ENCODE measurements around the gene CLCN3.
A peak's percentile ranks its signal among the peaks of the same experiment; 100 is the strongest.
"Not testable (repeated sequence)": the region's sequence is repeated elsewhere in the genome, so short reads cannot be mapped to it uniquely, and the experiment has no call there.

The CLCN3 gene

DNA sequence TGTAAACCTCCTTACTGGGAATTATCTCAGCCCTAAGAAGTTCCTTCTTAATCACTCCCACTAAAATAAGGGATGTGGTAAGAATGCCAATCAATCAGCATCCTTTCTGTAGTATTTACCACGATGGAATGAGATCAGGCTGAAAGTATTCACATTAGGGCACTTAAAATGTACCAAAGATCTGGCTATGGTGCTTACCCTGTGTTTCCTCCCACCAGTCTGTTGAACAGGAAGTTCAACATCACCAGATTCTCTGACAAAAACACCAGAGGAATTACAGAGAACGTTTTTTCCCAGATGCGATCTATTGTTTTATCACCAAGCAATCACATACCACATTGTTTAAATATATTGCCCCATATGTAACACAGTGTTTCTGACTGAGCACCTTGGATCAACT is 2.1 kb upstream of the CLCN3 start:
- peak; percentile 45 for DNase-seq (ENCODE audit: low read depth)

DNA sequence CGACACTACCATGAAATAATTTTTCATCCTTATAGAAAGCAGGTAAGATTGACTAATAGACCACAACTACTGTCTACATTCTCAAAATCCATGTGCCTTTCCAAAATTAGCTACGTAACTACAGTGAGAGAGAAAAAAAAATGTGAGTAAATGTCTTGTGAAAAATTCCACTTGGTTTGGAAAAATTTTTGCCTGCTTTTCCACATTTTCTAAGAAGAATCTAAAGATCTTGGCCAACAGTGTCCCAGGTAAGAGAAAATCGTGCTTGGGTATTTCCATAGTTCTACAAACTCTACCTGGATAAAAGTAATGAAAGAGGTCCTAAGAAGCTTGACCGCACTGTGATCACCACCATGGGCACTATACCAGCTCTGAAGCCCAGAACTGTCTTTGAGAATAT is 1.4 kb upstream of the CLCN3 start:
- DNase-seq (ENCODE audit: low read depth), result no peak

DNA sequence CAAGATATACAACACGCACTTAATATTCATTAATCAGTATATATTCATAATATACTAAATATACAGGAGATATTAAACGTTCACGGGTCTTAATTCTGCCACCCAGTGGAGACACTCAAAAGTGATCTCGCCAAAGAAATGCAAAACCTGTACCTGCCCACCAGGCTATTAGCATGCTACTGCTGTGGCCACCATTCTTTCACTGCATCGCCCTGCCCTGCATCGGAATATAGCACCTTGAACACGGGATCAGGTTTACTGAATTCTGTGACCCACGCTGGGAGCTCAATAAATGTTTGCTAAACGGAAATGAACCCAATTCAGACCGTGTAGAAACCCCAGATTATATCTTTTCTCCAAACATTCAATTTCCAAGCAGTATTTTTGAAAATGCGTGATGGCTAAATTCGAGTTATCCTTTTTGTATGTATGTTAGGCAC is 840 bp upstream of the CLCN3 start:
- DNase-seq (ENCODE audit: low read depth), result peak; percentile 72

DNA sequence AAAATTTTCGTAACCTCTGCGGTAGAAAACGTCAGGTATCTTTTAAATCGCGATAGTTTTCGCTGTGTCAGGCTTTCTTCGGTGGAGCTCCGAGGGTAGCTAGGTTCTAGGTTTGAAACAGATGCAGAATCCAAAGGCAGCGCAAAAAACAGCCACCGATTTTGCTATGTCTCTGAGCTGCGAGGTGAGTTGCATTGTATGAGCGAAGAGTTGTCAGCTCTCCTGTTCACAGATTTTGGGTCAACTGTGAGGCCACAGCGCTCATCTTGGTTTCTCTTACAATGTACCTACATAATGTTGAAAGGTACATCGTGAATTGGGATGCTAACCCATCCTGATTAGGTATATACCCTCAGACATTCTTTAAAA is 486 bp downstream of the CLCN3 start:
- DNase-seq (ENCODE audit: low read depth), result peak; percentile 27

DNA sequence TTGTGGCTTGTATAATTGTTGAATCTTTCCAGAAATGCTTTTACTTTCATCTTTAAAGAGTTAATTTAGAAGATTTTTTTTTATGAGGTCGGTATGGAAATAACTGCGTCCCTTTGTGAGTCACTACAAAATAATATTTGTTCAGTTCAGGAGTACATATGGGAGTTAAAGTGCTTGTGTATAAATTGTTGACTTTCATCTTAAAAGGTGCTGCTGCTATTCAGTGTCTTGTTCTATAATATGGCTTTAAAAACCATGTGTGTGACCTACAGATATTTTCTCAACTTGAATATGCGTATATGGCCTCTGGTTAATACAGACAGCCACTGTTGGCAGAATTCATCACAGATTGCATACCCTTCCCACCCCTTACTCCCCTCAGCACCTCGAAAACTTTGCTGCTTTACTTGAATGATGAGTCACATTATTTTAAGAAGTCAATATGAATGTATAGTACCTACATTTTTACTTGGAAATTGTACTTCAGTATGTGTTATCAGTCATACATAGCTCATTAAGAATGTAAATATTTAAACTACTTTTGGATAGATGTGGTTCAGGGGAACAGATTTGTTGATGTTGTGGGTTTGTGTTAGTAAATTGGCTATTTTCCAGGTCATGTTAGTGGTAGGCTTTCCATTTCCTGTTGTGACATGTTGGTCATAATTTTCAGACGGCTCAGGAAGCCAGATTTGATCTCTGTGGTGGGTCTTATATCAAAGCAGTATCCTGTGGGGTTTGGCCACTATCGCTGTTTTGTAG is 1.5 kb downstream of the CLCN3 start:
- DNase-seq (ENCODE audit: low read depth), result peak; percentile 93

DNA sequence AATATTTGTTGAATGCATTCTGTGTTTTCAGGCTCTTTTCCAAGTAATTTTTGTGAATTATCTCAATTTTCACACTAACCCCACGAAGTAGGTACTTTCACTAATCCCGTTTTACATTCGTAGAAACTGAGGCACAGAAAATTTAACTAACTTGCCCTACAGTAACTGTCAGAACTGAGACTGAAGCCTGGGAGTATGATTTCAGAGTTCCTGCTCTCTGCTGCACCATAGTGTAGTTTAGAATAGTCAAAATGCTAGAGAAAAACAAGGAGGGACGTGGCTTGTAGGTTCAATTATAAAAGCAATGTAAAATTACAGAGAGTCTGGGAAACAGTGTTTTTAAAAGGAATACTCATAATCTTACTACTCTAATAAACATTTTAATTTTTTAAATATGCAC is 2.2 kb downstream of the CLCN3 start:
- DNase-seq (ENCODE audit: low read depth), result no peak

DNA sequence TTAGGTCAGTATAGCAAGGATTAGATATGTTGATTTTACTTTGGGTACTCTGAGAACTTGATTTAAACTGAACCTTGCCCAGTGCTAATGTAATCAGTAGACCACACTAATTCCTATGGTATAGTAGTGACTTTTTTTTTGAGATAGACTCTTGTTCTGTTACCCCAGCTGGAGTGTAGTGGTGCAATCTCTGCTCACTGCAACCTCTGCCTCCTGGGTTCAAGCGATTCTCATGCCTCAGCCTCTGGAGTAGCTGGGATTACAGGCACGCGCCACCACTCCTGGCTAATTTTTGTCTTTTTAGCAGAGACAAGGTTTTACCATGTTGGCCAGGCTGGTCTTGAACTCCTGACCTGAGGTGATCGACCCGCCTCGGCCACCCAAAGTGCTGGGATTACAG is 3.6 kb downstream of the CLCN3 start:
- not testable (repeated sequence) for DNase-seq (ENCODE audit: low read depth)

DNA sequence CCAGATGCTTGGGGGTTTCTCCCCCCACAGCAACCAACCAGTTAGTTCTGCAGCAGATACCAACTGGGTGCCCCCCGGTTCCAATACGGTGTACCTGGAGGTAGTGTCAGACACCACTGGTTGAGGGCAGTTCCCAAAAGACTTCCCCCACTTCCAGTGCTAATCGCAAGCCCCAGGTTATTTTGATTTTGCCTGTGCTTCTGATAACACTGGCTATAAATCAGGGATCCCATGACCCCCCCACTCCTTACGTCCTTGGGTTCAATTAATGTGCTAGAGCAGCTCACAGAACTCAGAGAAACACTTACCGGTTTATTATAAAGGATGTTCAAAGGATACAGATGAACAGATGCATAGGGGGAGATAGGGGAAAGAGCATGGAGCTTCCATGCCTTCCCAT is 5.5 kb downstream of the CLCN3 start:
- DNase-seq (ENCODE audit: low read depth), result no peak

DNA sequence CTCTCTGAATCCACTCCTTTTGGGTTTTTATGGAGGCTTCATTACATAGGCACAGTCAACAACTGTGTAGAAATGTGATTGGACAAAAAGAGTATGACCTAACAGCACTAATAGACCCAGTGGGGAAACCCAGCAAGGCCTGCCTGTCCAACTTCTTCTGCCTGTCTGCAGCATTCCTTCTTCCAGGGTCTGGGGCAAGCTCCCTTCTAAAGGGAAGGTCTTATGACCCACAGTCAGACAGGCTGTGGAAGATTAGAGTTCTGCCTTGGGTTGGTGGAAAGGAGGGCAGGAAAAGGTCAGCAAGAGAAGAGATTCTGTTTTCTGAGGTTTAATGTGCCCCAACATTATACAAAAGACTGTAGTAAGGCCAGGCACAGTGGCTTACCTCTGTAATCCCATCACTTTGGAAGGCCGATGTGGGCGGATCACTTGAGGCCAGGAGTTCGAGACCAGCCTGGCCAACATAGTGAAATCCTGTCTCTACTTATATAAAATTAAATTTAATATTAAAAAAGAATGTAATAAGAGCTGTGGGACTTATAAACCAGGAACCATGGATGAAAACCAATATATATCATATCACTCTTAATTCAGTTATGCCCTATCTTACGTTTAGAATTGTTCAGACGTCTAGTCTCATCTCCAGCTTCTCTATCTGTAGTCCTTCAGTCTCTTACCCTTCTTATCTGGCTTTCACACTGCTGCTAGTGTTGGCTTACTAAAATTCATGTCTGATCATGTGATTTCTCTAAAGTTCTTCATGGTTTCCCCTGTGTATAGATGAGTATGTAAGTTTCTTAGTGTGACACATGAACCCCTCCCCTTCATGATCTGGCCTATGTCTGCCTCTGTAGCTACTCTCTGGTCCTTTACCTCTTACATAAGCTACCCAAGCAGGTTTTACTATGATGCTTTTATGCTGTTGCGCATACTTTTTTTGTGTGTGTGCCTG is 6.2 kb downstream of the CLCN3 start:
- DNase-seq (ENCODE audit: low read depth), result no peak

DNA sequence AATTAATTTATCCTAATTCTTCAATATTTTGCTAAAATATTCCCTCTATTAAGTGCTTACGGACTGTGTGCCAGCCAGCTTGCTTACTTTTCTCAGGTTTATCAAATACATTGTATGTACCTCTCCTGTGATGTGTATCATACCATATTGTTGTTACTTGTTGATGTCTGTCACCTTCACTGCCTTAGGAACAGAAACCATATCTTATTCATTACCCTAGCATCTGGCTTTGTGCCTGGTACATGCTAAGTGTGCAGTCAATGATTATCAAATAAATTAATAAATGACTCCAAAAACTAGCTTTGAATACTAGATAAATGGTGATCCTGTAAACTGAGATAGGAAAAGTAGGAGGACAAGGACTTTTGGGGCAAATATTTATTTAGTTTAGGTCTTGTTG is 6.9 kb downstream of the CLCN3 start:
- no peak for DNase-seq (ENCODE audit: low read depth)

DNA sequence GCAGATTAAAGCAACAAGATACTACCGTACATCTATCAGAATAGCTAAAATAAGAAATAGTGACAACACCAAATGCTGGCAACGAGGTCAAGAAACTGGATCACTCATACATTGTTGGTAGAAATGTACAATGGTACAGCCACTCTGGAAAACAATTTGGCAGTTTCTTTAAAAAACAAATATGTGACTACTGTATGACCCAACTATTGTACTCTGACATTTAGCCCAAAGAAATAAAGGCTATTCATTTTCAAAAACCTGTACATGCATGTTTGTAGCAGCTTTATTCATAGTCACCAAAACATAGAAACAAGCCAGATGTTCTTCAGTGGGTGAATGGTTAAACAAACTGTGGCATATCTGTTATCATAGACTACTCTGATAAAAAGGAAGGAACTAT is 8.2 kb downstream of the CLCN3 start:
- no peak for DNase-seq (ENCODE audit: low read depth)

DNA sequence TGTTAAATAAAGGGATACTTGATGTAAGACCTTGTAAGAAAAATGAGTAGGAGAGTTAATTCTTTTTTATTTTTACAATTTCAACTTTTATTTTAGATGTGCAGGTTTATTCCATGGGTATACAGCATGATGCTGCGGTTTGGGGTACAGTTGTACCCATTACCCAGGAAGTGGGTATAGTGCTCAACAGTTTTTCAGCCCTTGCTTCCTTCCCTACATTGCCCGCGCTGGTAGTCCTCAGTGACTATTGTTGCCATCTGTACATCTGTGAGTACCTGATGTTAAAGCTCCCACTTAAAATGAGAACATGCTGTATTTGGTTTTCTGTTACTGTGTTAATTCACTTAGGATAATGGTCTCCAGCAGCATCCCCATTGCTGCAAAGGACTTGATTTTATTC is 9.7 kb downstream of the CLCN3 start:
- no peak for DNase-seq (ENCODE audit: low read depth)

DNA sequence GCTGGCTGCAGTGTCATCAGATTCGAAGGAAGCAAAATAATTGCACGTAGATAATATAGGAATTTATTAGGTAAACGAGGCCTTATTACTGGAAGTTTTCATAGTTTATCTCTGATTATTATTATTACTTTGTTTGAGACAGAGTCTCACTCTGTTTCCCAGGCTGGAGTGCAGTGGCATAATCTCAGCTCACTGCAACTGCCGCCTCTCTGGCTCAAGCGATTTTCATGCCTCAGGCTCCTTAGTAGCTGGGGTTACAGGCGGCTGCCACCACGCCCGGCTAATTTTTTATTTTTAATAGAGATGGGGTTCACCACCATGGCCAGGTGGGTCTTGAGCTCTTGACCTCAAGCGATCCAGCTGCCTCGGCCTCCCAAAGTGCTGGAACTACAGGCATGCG is 12.5 kb downstream of the CLCN3 start:
- DNase-seq (ENCODE audit: low read depth), result no peak

DNA sequence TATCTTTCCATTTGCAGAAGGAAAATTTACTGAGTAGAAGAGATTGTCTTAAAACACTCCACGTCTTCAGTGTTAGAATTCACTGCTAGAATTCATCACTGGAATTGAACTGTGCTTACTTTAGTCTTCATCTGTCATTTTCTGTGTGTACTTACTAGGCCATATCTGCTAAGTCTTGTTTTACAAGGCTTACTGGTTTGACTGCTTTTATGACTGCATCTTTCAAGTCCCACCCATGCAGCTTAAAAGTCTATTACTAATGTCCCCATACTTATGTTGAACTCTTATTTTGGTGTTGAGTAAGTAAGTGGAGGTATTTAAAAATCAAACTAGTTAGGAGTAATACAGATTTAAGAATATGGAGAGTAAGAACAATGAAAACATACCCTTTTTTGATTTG is 14.6 kb downstream of the CLCN3 start:
- no peak for DNase-seq (ENCODE audit: low read depth)

DNA sequence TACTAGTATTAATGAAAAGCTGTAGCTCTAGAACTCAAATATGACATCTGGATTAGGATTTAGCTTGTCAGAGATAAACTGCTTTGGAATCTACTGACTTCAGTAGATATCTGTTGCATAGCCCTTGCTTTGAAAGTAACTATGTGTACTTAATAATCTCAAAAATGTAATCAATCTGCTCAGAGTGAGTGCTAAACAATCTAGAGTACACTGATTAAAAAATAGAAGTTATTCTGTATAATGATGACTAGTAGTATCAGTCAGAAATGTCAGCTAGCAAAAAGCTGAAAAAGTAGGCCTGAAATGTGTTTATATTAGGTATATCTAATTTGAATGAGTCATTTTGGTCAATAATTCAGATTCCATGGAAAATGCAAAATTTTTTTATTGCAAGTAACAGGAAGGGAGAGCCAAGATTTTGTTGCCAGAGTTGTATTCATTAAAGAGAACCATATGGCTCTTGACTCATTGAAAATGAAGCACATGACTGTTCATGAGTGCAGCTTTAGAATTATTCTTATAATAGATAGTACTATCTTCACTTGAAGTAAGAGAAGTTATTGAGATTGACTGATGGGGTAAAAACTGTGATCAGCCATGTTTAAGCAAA is 20.0 kb downstream of the CLCN3 start:
- peak; percentile 79 for DNase-seq (ENCODE audit: low read depth)

DNA sequence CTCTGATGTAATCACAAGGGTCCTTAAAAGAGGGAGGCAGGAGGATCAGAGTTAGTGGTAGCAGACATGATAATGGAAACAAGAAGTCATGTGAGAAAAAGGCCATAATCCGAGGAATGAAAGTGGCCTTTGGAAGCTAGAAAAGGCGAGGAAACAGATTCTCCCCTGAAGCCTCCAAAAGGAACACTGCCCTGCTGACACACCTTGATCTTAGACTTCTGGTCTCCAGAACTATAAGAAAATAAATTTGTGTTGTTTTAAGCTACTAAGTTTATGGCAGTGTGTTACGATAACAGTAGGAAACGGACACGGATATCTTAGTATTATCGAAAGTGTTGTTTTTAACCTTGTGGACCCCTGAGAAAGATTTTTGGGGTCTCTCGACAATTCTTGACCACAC is 24.4 kb downstream of the CLCN3 start:
- no peak for DNase-seq (ENCODE audit: low read depth)

DNA sequence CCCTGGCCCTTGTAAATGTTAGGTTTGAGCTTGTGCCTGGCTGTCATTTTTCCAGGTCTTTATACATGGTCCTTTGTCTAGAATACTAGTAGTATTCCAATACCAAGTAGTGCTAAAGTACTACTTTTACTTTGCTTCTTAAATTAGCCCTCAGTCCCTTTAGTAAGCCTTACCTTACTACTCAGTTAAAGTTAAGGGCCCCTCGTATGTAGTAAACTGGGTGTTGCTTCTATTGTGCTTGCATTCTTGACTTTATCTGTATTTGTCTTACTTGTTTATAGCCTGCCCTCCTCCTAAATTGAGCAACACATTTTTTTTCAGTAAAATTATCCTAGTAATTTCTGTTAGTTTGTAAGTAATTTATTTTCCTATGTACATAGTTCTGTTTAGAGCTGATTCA is 25.2 kb downstream of the CLCN3 start:
- DNase-seq (ENCODE audit: low read depth), result no peak

DNA sequence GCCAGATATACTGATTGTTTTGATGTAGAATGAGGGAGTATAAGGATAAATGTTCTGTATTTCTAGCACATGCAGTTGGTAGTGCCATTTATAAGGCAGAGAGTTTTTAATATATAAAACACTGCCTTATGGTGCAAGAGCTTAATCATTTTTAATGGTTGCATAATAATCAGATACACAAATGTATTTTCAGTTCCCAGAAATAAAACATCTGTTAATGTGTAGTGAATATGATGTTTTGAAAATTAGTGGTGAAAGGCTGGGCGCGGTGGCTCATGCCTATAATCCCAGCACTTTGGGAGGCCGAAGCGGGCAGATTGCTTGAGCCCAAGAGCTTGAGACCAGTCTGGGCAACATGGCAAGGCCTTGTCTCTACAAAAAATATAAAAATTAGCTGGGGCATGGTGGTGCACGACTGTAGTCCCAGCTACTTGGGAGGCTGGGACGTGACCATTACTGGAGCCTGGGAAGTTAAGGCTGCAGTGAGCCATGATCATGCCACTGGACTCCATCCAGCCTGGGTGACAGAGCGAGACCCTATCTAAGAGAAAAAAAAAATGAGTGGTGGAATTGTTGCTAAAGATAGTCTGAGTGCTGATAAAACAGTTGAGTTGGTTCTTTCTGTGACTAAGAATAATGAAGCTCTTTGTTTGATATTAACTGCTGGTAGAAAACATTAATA is 29.3 kb downstream of the CLCN3 start:
- DNase-seq (ENCODE audit: low read depth), result no peak

DNA sequence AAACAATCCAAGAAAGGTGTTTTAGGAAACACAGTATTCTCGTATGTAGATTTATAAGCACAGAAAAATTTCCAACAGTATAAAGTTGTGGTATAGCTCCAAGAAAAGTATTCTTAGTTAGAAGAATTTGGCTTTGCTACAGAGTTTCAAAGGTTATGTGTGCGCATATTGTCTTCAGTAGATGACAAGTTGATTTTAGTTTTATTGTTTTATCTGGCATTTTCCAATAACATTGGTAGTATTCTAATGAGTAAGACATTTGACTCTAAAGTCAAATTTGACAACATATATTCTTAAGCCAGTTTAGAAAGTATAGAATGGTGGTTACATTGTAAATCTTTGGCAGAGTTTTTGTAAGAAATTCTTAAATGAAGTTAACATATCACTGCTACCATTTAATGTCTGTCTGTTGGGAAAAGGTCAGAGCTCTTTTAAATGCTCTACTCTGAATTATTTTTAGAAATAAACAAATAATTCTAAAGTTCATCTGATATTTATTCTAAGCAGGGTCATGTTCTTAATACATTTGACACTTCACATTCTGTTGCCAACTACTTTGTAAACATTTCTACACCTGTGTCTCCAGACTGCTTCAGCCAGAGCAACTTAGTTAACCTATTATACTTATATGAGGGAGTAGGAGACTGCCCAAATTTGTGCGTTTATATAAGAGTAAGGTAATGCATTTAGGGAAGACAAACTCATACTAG is 30.0 kb downstream of the CLCN3 start:
- DNase-seq (ENCODE audit: low read depth), result no peak

DNA sequence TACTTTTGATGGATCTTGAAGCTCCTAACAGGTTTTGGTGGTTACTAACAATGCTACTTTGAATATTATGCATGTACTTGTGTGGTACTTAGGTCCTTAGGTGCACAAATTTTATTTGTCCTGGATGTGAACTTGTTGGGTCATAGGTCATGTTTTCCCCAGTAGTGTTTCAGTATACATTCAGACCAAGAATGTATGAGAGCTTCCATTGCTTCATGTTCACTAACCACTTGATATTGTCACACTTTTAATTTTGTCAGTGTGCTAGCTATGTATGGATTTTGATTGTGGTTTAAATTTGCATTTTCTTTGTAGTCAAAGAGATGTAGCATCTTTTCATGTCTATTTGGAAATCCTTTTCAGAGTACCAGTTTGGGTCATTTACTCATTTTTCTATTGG is 32.2 kb downstream of the CLCN3 start:
- no peak for DNase-seq (ENCODE audit: low read depth)

DNA sequence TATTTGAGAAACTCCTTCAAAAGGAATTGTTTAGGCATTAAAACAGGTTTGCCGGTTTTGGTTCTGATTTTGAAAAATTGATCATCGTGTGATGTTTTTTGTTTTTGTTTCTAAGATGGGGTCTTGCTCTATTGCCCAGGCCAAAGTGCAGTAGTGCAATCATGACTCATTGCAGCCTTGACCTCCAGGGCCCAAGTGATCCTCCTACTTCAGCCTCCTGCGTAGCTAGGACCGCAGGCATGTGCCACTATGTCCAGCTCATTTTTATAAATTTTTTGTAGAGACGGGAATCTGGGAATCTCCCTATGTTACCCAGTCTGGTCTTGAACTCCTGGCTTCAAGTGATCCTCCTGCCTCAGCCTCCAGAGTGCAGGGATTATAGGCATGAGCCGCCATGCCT is 35.0 kb downstream of the CLCN3 start:
- DNase-seq (ENCODE audit: low read depth), result no peak
